Stimulated activated CD4-positive, alpha-beta T cell treated with anti-CD3 and anti-CD28 coated beads, TNF-alpha, amount 100 ng/mL, for 24 hours (primary cell): ENCODE measurements around the gene PLA2G2F.

Source experiments
- DNase-seq, 3 experiments: peaks; one replicate each; pipeline ENCODE4 v3.0.0-alpha.2; 2020; ENCODE audit warnings: low read depth in 3 of 3

The PLA2G2F gene

GRCh38 chr1:20138961-20139550 is at the start of gene PLA2G2F:
PLA2G2F (plus strand) TSS chr1:20139323; CDS start chr1:20139428, 105 bp downstream.
- DNase-seq, result no peak

GRCh38 chr1:20089328-20090077 is 49.6 kb upstream of the PLA2G2F start:
- DNase-seq, result no peak

GRCh38 chr1:20090119-20090518 is 49.0 kb upstream of the PLA2G2F start:
- no peak for DNase-seq

GRCh38 chr1:20090641-20091040 is 48.5 kb upstream of the PLA2G2F start:
- DNase-seq, result no peak

- DNase-seq, result no peak
These were observed 45.8 kb upstream of the PLA2G2F start for GRCh38 chr1:20093303-20093702.

- no peak for DNase-seq
These were observed 45.2 kb upstream of the PLA2G2F start for GRCh38 chr1:20093940-20094391.

- no peak for DNase-seq
These were observed 43.3 kb upstream of the PLA2G2F start for GRCh38 chr1:20095564-20096434.

GRCh38 chr1:20096840-20097447 is 42.2 kb upstream of the PLA2G2F start:
- DNase-seq, result no peak

GRCh38 chr1:20099533-20099932 is 39.6 kb upstream of the PLA2G2F start:
- no peak for DNase-seq

GRCh38 chr1:20100632-20101355 is 38.3 kb upstream of the PLA2G2F start:
- DNase-seq, result peak in 1 of 3 experiments; percentile 18

- DNase-seq, result no peak
These were observed 36.2 kb upstream of the PLA2G2F start for GRCh38 chr1:20102875-20103274.

GRCh38 chr1:20105856-20106255 is 33.3 kb upstream of the PLA2G2F start:
- DNase-seq, result no peak

- no peak for DNase-seq
These were observed 31.8 kb upstream of the PLA2G2F start for GRCh38 chr1:20107351-20107750.

- DNase-seq, result no peak
These were observed 31.3 kb upstream of the PLA2G2F start for GRCh38 chr1:20107796-20108195.

- DNase-seq, result no peak
These were observed 30.6 kb upstream of the PLA2G2F start for GRCh38 chr1:20108366-20109123.

GRCh38 chr1:20109223-20109856 is 29.8 kb upstream of the PLA2G2F start:
- DNase-seq, result no peak

- no peak for DNase-seq
These were observed 28.4 kb upstream of the PLA2G2F start for GRCh38 chr1:20110679-20111078.

GRCh38 chr1:20111452-20111851 is 27.7 kb upstream of the PLA2G2F start:
- no peak for DNase-seq

- DNase-seq, result no peak
These were observed 26.7 kb upstream of the PLA2G2F start for GRCh38 chr1:20112279-20113000.
